IPS DF 19.7 (cell line): ENCODE results near the gene HYAL1.
"Not testable (repeated sequence)": the region's sequence is repeated elsewhere in the genome, so short reads cannot be mapped to it uniquely, and the experiment has no call there.

ENCODE experiments used
- DNase-seq: peaks from one replicate; pipeline ENCODE4 v3.0.0-alpha.2; 2013; ENCODE audit warnings: low read depth, low spot score

HYAL1 gene

GRCh38 chr3:50274371-50275104 lies 28.8 kb downstream of the HYAL1 start:
- no peak for DNase-seq

DNA sequence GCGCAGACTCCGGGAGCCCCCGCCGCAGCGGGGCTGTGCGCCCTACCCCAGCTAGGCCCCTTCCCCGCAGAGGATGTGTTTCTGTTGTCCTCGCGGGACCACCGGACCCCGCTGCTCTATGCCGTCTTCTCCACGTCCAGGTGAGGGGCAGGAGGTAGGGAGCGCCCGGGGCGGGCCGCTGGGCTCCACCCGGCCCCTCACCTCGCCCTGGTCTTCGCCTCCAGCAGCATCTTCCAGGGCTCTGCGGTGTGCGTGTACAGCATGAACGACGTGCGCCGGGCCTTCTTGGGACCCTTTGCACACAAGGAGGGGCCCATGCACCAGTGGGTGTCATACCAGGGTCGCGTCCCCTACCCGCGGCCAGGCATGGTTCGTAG lies 29.7 kb downstream of the HYAL1 start:
- DNase-seq: no peak

DNA sequence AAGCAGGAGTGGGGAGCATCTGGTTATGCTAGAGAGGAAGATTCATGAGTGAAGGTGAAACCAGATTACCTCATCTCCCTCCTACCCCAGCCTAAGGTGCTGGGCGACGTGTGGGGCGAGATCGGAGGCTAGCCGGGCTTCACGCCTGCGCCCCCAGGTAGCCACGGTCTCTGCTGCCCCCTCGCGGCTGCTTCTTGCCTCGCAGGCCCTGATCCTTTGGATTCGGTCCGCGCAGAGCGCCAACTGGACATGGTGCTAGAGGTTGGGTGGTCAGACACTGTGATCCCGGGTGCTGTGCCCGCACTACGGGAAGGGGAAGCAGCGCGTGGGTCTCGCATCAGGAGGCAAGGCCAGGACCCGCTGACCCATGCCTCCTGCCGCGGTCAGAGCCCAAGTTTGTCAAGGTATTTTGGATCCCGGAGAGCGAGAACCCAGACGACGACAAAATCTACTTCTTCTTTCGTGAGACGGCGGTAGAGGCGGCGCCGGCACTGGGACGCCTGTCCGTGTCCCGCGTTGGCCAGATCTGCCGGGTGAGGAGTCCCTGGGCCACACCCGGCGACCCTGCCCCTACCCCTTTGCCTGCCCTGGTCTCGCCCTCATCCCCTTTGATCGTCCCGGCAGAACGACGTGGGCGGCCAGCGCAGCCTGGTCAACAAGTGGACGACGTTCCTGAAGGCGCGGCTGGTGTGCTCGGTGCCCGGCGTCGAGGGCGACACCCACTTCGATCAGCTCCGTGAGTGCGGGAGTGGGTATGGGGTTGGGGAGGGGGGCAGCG lies 30.3 kb downstream of the HYAL1 start:
- no peak for DNase-seq

- not testable (repeated sequence) for DNase-seq
Observed at GRCh38 chr3:50272538-50272910, 30.9 kb downstream of the HYAL1 start.

- DNase-seq: no peak
Observed at GRCh38 chr3:50271314-50271936, 31.9 kb downstream of the HYAL1 start.

DNA sequence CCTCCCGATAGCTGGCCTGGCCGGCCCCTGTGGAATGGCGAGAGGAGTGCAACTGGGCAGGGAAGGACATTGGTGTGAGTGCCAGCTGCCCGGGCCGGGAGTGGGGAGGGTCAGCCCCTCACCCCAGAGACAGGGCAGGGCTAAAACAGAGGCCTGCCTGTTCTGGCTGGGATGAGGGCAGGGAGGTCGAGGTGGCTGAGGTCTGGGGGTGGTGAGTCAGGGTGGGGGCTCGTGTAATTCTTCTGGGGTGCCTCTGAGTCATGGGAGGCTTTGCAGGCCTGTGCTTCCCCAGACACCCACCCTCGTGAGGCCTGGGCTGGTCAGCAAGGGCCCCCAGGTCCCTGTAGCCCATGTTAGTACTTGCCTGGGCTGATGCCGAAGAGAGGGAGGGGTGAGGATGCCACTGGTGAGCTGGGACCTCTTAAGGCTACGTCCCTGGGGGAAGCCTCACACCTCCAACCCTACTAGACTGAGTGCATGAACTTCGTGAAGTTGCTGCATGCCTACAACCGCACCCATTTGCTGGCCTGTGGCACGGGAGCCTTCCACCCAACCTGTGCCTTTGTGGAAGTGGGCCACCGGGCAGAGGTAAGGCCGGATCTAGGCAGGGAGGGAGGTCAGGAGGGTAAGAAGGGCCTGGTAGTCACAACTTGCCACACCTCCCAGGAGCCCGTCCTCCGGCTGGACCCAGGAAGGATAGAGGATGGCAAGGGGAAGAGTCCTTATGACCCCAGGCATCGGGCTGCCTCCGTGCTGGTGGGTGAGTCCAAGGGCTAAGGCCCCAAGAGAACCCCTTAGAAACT lies 32.8 kb downstream of the HYAL1 start:
- DNase-seq: no peak

GRCh38 chr3:50269977-50270413 lies 33.4 kb downstream of the HYAL1 start:
- no peak for DNase-seq

DNA sequence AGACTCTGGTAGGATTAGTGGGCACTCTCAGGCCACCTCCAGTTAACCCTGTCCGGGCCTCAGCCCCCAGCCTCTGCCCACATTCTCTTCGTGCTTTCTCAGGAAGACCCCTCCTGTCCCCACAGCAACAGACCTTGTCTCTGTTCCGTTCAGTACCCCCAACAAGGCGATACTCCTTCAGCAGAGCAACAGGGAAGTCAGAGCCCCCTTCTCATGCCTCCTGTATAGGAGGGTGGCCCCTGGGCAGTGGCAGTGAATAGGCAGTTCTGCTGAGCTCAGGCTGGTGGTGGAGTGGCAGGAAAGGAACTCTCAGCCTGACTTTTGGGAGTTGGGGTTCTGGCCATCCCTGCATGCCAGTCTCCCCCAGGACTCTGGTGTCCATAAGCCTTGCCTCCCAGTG lies 33.9 kb downstream of the HYAL1 start:
- no peak for DNase-seq

GRCh38 chr3:50268703-50269451 lies 34.5 kb downstream of the HYAL1 start, which contains the start of gene SEMA3B:
TSS of gene SEMA3B (plus strand) at chr3:50269147. CDS start at chr3:50269241, 94 bp downstream.
- DNase-seq: no peak

DNA sequence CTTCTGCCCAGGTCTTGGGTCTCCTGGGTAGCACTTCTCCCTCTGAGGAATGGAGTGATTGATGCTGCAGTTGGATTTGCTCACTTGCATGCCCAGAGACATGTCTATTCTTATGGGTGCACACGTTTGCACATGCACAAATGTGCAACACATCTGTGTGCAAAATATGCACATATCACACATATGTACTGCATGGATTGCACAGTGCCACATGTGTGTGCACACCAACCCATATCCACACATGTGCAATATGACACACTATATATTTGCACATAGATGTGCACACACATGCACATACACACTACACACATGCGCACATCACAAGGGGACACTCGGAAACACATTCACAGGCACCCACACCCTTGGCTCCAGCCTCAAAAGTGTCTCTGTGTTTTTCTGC lies 35.1 kb downstream of the HYAL1 start:
- no peak for DNase-seq

GRCh38 chr3:50267280-50267913 lies 36.0 kb downstream of the HYAL1 start:
- no peak for DNase-seq

GRCh38 chr3:50266836-50267235 lies 36.5 kb downstream of the HYAL1 start:
- DNase-seq: no peak

DNA sequence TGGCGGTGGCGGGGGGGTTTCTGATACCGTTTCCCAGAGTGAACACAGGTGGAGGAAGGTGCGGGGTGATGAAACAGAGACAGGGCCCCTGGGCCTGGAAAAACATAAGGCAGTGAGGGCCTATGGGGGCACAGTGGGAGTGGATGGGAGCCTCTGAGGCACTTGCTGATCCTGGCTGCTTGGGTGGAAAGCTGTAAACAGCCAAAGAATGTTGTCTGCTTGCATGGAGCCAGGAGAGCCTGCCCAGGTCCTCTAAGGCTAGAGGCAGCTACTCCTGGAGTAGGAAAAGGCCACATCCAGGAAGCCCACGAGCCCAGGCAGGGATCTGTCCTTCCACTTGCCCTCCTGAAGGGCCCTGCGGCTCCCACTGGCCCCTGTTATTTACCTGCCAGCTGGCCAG lies 37.4 kb downstream of the HYAL1 start:
- DNase-seq: no peak

DNA sequence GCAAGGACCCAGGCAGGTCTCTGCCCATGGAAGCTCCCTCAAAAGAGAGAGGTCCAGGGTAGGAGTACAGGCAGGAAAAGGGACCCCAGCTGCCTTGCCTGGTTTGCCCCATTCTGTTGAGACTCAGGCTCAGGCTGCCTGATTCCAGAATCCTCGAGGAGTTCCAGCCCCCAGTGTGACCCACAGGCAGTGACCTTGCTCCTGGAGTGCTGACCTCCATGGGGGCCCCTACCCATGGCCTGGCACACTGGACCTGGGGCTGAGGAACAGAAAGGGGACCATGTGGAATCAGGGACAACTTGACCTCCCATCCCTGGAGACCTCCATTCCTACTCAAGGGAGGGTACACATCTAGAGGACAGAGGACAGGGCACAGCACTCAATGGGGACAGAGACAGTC lies 37.8 kb downstream of the HYAL1 start:
- no peak for DNase-seq

GRCh38 chr3:50264964-50265485 lies 38.3 kb downstream of the HYAL1 start:
- DNase-seq: no peak

DNA sequence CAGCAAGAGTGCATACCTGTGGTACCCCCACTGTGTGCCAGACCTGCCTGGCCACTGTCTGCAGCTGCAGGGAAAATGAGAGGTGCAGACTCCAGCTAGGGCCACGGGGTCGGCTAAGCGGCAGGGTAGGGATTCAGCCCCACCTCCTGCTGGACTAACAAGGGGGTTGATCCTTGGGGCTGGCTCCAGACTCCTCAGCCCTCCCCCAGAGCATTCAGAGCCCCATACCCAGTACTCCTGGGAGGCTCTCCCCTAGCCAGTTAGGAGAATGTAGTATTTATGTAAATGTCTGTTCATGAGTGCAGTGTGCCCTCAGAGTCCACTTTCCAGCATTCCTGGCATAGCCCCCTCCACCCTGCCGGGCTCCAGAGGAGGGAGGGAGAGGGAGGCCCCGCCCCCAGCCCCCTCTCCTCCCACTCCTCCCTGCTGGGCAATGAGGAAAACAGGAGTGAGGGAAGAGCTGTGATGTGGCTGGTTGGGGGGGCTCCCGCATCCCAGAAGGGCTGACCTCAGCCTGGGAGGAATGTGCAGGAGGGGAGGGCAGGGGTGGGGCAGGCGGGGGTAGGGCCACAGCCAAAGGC lies 38.9 kb downstream of the HYAL1 start:
- peak; percentile 93 for DNase-seq

DNA sequence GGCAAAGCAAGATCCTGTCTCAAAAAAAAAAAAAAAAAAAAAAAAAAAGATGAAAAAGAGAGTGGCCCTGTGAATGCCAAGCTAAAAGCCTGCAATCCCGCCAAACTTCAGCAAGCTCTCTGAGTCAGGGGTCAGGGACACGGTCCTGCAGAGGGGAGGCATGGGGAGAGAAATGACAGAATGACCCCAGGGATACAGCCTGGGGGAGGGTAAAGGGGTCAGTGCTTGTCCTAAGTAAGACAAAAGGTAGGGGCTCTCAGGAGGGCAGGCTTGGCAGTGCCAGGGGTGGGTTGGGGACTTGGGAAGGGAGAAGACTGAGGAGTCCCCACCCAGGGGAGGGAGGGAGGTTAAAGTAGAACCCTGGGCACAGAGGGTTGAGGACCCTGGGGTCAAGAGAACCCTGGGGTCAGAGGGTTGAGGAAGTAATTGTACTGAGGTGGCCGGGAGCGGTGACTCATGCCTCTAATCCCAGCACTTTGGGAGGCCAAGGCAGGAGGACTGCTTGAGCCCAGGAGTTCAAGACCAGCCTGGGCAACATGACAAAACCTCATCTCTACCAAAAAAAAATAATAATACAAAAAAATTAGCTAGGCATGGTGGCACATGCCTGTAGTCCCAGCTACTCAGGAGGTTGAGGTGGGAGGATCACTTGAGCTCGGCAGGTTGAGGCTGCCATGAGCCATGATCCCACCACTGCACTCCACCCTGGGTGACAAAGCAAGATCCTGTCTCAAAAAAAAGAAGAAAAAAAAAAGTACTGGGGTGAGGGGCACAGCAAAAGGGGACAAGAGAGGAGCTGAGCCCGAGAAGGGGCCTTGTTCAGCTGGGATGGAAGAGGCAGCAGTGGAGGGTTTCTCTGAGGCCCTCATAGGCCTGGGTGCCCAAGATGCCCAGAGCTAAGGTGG lies 39.6 kb downstream of the HYAL1 start:
- no peak for DNase-seq

- DNase-seq: no peak
Observed at GRCh38 chr3:50262778-50263177, 40.6 kb downstream of the HYAL1 start.

DNA sequence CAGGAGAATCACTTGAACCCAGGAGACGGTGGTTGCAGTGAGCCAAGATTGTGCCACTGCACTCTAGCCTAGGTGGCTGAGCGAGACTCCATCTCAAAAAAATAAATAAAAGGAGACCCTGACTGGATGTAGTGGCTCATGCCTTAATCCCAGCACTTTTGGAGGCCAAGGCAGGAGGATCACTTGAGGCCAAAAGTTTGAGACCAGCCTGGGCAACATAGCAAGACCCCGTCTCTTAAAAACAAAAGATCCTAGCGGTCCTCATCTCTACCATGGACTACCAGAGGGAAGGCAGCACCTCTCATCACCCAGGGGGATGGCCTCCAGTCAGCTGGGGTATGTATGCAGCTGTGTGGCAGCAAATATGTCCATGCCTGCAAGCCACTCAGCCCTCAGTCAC lies 41.2 kb downstream of the HYAL1 start:
- not testable (repeated sequence) for DNase-seq
